ENCODE measurements around the gene PDE10A.
"Not testable (repeated sequence)": the region's sequence is repeated elsewhere in the genome, so short reads cannot be mapped to it uniquely, and the experiment has no call there.

GRCh38 chr6:165558097-165558496, 104.9 kb downstream of the PDE10A start:
- TF ChIP-seq POLR2A (IDR thresholded peaks at IDR 0.05) = not testable (repeated sequence)
- TF ChIP-seq, protein P1, sequence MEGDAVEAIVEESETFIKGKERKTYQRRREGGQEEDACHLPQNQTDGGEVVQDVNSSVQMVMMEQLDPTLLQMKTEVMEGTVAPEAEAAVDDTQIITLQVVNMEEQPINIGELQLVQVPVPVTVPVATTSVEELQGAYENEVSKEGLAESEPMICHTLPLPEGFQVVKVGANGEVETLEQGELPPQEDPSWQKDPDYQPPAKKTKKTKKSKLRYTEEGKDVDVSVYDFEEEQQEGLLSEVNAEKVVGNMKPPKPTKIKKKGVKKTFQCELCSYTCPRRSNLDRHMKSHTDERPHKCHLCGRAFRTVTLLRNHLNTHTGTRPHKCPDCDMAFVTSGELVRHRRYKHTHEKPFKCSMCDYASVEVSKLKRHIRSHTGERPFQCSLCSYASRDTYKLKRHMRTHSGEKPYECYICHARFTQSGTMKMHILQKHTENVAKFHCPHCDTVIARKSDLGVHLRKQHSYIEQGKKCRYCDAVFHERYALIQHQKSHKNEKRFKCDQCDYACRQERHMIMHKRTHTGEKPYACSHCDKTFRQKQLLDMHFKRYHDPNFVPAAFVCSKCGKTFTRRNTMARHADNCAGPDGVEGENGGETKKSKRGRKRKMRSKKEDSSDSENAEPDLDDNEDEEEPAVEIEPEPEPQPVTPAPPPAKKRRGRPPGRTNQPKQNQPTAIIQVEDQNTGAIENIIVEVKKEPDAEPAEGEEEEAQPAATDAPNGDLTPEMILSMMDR (IDR thresholded peaks at IDR 0.05) = not testable (repeated sequence)
